Pancreas (tissue), 10 donors: ENCODE results near the gene U2AF1. TPM values are rescaled to one million over a fixed set of nuclear protein-coding genes. Genes with fewer than 3 reads are reported as not detected.
"Not testable (repeated sequence)": the region's sequence is repeated elsewhere in the genome, so short reads cannot be mapped to it uniquely, and the experiment has no call there.

Experiments
- ATAC-seq, 4 donors: fragments of 200-7000 bp; cut with Tn5 transposase; one replicate each; pipeline versions ENCODE4 v1.8.0 to v1.9.1; 2020; ENCODE audit warnings: mild to moderate bottlenecking in 4 of 4, moderate library complexity in 4 of 4
- DNase-seq, 6 donors: peaks; one replicate each; pipeline ENCODE4 v3.0.0-alpha.2; 2020
- FAIRE-seq: peaks from 2 replicates; lab custom pipeline; 2012; peaks lifted over from hg19 to GRCh38; lab: Jason Lieb, UNC
- H3K27ac ChIP-seq, 4 donors: fragments of 200-600 bp; sonication (generic); 1 replicate in 3 of 4; 2 replicates in 1 of 4; pipeline versions ENCODE4 v1.5.0 to v1.8.0; 2020
- H3K27me3 ChIP-seq, 4 donors: fragments of 200-600 bp; one replicate each; pipeline ENCODE4 v1.8.0; 2021
- H3K36me3 ChIP-seq, 3 donors: fragments of 200-600 bp; sonication (generic) in 1 of 3; one replicate each; pipeline versions ENCODE4 v1.5.0 to v1.8.0; 2020 to 2021
- H3K4me1 ChIP-seq, 3 donors: fragments of 200-600 bp; one replicate each; pipeline ENCODE4 v1.8.0; 2021
- H3K4me3 ChIP-seq, 4 donors: fragments of 200-600 bp; sonication (generic) in 2 of 4; one replicate each; pipeline versions ENCODE4 v1.5.0 to v1.8.0; 2020 to 2021
- H3K9me3 ChIP-seq, 4 donors: fragments of 200-600 bp; one replicate each; pipeline ENCODE4 v1.8.0; 2021
- WGBS, 2 donors: extraction: QIAGEN DNeasy Blood & Tissue Kit; methylation state at CpG; one replicate each; pipeline ENCODE4 v1.1.7; 2013; 5-methylcytosine and 5-hydroxymethylcytosine counted together
- intact Hi-C, 3 donors: fragments of 100-400 bp; cut with DNase I; formaldehyde crosslinking; loops; one replicate each; pipeline versions ENCODE4 v1.11.1 to v1.14.2; 2022
- polyA plus RNA-seq, 2 donors: library from polyadenylated mRNA; stranded (reverse); fragments of 200-250 nt; gene quantifications; one replicate each; pipeline ENCODE4 v1.2.3, GENCODE V29; 2013
- total RNA-seq, 6 donors: library from RNA; stranded (reverse); fragmentation: NEBNext Ultra II Directional in 4 of 6; extraction: Animal tissue kit (Norgen Biotek cat#: 25700) in 4 of 6; gene quantifications; one replicate each; pipeline versions ENCODE4 v1.2.1 to v1.2.4, GENCODE V29; 2021 to 2023
- donor health status: healthy with polysubstance abuse.
- donor health status: DM: no; HTN: no; CAD: no; lungs with moderate emphysema.
- donor health status: DM: no; HTN: no; CAD: no.
- donor health status: control.
- donor health status: control.
- donor health status: Bipolar disorder and iron deficiency.
- donor health status: DM: yes; HTN: yes; CAD: no.
- donor health status: DM: no; HTN: no; CAD: no.
- donor health status: DM: no; HTN: no; CAD: no.
- donor health status: DM: yes; HTN: yes; CAD: no.

Gene U2AF1
- total and polyA plus RNA-seq, 8 donors = 3.9 to 30.5 (median 22.6) TPM

DNA sequence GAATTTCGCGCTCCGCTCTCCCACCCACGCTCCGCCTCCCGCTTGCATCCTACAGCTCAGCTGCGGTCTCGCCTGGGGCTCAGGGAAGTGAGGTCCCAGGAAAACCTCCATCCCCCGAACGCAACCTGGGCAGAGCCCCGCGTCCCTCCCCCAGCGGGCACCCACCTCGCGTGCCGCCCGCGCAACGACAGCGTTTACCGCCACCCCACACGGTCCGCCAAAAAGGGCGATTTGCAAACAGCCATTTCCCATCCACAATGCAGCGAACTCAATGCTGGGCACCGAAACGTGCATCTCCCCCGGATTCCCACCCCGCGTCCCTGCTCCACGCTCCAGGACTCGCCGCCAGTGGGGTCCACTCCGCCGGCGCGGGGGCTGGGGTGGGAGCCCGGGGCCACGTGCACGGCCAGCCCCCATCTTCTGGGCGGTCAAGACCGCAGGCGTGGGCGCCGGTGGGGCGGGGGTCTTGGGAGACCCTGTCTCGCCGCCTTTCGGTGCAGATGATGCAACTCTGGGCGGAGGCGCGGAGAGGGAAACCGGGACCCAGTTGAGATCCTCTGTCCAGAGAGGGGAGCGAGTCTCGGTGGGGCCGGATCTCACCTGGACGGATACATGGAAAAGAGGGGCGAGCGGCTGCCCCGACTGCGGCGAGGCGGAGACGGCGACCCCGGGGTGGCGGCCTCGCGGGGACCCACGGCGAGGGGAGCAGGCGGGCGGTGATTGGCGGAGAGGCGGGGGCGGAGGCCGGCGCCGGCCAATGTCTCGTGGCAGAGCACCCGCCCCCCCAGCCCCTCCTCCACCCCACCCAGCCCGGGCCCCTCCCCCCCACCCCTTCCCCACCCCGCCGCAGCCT is 32.0 kb downstream of the U2AF1 start, which contains the start of gene CBS:
Gene CBS, minus strand, starts transcription at position 666 of the 853 bp plus-strand sequence. CDS start 3,642 bp downstream, outside the sequence.
- ATAC-seq = peak; percentile 43 to 65 (median 58)
- intact Hi-C loops, FAIRE-seq: not testable (repeated sequence)

DNA sequence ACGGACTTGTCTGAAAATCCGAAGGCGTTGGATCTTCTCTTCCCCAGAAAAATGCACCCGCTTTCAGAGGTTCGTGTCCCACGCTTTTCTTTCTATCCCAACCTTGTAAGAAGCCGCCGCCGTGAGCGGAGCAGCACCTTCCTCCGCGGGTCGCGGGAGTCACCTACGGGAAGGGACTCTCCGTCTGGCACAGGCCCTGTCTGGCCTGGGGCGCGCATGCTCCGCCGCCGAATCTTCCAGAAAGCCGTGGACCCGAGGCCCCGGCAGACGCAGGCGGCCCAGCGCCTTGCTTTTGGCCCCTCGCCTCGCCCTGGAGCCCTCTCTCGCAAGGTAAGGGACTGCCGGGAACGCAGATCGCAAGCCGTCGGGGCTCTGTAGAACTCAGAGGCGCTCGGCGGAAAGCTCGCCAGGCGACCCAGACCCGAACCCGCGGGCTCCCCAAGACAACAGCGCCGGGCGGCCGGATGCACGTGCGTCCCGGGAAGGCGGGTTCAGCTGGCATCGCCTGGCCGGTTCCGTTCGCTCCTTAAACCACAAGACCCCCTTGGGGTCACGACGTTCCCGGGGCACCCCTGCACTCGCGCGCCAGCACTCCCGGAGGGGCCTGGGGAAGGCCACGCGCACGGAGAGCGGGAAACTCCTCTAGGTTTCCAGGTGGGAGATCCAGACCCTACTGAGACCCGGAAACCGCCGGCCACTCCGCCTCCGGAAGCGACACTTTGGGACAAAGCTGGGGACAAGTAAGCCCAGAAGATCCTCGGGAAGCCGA is 32.8 kb downstream of the U2AF1 start:
- H3K9me3 ChIP-seq, H3K27me3 ChIP-seq, H3K4me1 ChIP-seq, FAIRE-seq, intact Hi-C loops, H3K27ac ChIP-seq, H3K4me3 ChIP-seq, DNase-seq, H3K36me3 ChIP-seq: not testable (repeated sequence)
- WGBS, 2 donors = no CpG with 5 or more reads among the region's 74 CpGs
- peak; percentile 57 to 74 (median 62) for ATAC-seq

More for the DNA sequence above, 32.0 kb downstream of the U2AF1 start, which contains the start of gene CBS:
- not testable (repeated sequence) for H3K27me3 ChIP-seq, H3K4me3 ChIP-seq, H3K27ac ChIP-seq, DNase-seq, H3K4me1 ChIP-seq, H3K9me3 ChIP-seq, H3K36me3 ChIP-seq
- no CpG with 5 or more reads among the region's 84 CpGs for WGBS, 2 donors

DNA sequence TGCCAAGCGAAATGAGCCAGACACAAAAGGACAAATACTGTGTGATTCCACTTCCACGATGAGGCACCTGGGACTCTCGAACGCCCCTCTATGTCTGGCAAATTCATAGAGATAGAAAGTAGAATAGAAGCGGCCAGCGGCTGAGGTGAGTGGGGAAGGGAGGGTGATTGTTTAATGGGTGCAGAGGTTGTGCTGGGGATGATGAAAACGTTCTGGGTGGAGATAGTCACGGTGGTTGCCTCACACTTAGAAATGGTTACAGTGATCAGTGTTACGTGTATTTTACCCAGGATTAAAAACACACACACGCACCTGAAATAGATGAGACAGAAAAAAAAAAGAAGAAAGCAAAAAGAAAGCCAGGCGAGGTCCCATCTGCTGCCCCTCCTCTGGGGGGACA is 34.6 kb downstream of the U2AF1 start:
- H3K36me3 ChIP-seq, H3K4me1 ChIP-seq, intact Hi-C loops, H3K27ac ChIP-seq, H3K9me3 ChIP-seq, H3K27me3 ChIP-seq, H3K4me3 ChIP-seq, DNase-seq, FAIRE-seq, ATAC-seq: not testable (repeated sequence)
- WGBS, 2 donors = no CpG with 5 or more reads among the region's 11 CpGs

DNA sequence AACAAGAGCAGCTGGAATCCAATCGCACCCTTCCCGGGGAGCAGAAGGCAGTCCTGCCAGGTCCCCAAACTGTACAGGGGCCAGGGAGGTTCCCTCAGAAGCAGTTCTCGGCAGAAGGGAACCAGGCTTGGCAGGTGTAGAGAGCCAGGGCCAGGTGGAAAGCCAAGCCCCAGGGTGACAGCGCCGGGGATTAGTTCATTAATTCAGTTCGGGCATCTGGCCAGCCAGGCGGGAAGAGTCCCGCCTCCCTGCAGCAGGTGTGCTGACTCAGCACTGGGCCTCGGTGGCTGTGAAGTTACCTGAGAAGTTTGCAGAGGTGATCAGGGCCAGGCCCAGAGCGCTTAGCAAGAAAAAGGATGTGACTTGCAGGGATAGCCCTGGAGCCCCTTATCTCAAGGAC is 37.7 kb downstream of the U2AF1 start:
- WGBS, 2 donors = no CpG with 5 or more reads among the region's 10 CpGs
- intact Hi-C loops, H3K27ac ChIP-seq, FAIRE-seq, H3K27me3 ChIP-seq, DNase-seq, H3K4me1 ChIP-seq, H3K4me3 ChIP-seq, H3K36me3 ChIP-seq, H3K9me3 ChIP-seq: not testable (repeated sequence)
- ATAC-seq = peak; percentile 43 to 69 (median 54)

GRCh38 chr21:43068065-43068464 is 39.3 kb downstream of the U2AF1 start:
- intact Hi-C loops, H3K4me1 ChIP-seq, DNase-seq, H3K36me3 ChIP-seq, FAIRE-seq, H3K27me3 ChIP-seq, H3K27ac ChIP-seq, ATAC-seq, H3K9me3 ChIP-seq, H3K4me3 ChIP-seq: not testable (repeated sequence)
- 40 to 41% methylated on average over 3 to 4 of the region's 12 CpGs for WGBS, 2 donors

GRCh38 chr21:43066690-43067089 is 40.7 kb downstream of the U2AF1 start:
- peak in 3 of 6 donors; percentile 1 to 32 (median 26) for DNase-seq
- H3K36me3 ChIP-seq, ATAC-seq, H3K9me3 ChIP-seq, H3K27me3 ChIP-seq, H3K4me3 ChIP-seq, H3K4me1 ChIP-seq, intact Hi-C loops, H3K27ac ChIP-seq, FAIRE-seq: not testable (repeated sequence)
- 90 to 96% methylated on average over 7 to 8 of the region's 12 CpGs for WGBS, 2 donors

- FAIRE-seq, ATAC-seq, intact Hi-C loops: not testable (repeated sequence)
These were observed 41.4 kb downstream of the U2AF1 start for GRCh38 chr21:43065991-43066390.

GRCh38 chr21:43064265-43064917 is 43.0 kb downstream of the U2AF1 start:
- H3K4me1 ChIP-seq, H3K4me3 ChIP-seq, intact Hi-C loops, H3K36me3 ChIP-seq, H3K9me3 ChIP-seq, FAIRE-seq, DNase-seq, H3K27ac ChIP-seq, H3K27me3 ChIP-seq: not testable (repeated sequence)
- no CpG with 5 or more reads among the region's 22 CpGs for WGBS, 2 donors
- ATAC-seq = peak in 2 of 4 donors; percentile 36 to 39

More at GRCh38 chr21:43065991-43066390, 41.4 kb downstream of the U2AF1 start:
- WGBS, 2 donors = 93 to 95% methylated on average over 7 to 15 of the region's 30 CpGs
- H3K27me3 ChIP-seq, H3K4me1 ChIP-seq, H3K36me3 ChIP-seq, H3K27ac ChIP-seq, H3K4me3 ChIP-seq, H3K9me3 ChIP-seq: not testable (repeated sequence)
- DNase-seq = peak in 3 of 6 donors; percentile 2 to 60 (median 38)

- WGBS, 2 donors = 88 to 100% methylated on average over 1 to 2 of the region's 28 CpGs
- FAIRE-seq, H3K27me3 ChIP-seq, H3K4me1 ChIP-seq, H3K27ac ChIP-seq, intact Hi-C loops, H3K36me3 ChIP-seq, H3K4me3 ChIP-seq, H3K9me3 ChIP-seq: not testable (repeated sequence)
- DNase-seq (peak in 1 of 6 donors; percentile 9), ATAC-seq (peak in 1 of 4 donors; percentile 31)
These were observed 44.3 kb downstream of the U2AF1 start for GRCh38 chr21:43062955-43063664.

DNA sequence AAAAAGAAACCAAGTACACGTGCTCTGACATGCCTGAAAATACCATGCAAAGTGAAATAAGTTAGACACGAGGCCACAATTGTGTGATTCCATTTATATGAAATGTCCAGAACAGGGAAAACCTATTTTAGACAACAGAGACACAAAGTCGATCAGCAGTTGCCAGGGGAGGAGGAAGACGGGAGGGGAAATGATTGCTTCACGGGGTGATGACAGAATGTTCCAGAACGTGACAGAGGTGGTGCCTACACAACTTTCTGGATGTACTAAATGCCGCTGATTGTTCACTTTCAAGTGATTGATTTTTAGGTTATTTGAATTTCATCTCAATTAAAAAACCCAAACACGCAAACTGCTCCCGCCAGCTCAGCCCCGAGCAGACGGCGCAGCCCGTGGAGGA is 54.3 kb downstream of the U2AF1 start:
- H3K9me3 ChIP-seq, H3K27me3 ChIP-seq, intact Hi-C loops, H3K36me3 ChIP-seq, FAIRE-seq, H3K4me3 ChIP-seq, DNase-seq, H3K4me1 ChIP-seq, H3K27ac ChIP-seq, ATAC-seq: not testable (repeated sequence)
- no CpG with 5 or more reads among the region's 13 CpGs for WGBS, 2 donors
